DND-41 (cell line): ENCODE measurements around the gene SDR39U1.

ENCODE experiments used
- ATAC-seq: fragments of 200-7000 bp; cut with Tn5 transposase; 3 replicates; pipeline ENCODE4 v1.9.1; 2021; ENCODE audit warnings: low read depth; ENCODE audit not compliant: insufficient read depth
- DNase-seq: peaks from one replicate; pipeline ENCODE4 v3.0.0-alpha.2; 2020
- H2AFZ ChIP-seq: 2 replicates; pipeline ENCODE4 v1.6.0; 2012; ENCODE audit warnings: low read depth, low read length
- H3K27ac ChIP-seq: 2 replicates; pipeline ENCODE4 v1.5.1; 2012; ENCODE audit warnings: low read length, inconsistent platforms
- H3K27me3 ChIP-seq: fragments of 200-600 bp; sonication (generic); 2 replicates; pipeline ENCODE4 v1.6.0; 2012; ENCODE audit warnings: low read length, mild to moderate bottlenecking, inconsistent platforms; ENCODE audit not compliant: insufficient read depth, poor library complexity
- H3K36me3 ChIP-seq: 2 replicates; pipeline ENCODE4 v1.5.1; 2012; ENCODE audit warnings: low read length, inconsistent platforms; ENCODE audit not compliant: insufficient read depth
- H3K4me1 ChIP-seq: 2 replicates; pipeline ENCODE4 v1.5.1; 2012; ENCODE audit warnings: mild to moderate bottlenecking, low read length; ENCODE audit not compliant: insufficient read depth
- H3K4me2 ChIP-seq: 2 replicates; pipeline ENCODE4 v1.6.0; 2012; ENCODE audit warnings: mild to moderate bottlenecking, moderate library complexity, low read length, inconsistent platforms; ENCODE audit not compliant: insufficient read depth
- H3K4me3 ChIP-seq, 2 experiments: fragments of 200-600 bp in 1 of 2; shearing (Covaris generic) in 1 of 2; 2 replicates each; pipeline ENCODE4 v1.5.1; 2012 to 2016; ENCODE audit warnings: inconsistent platforms in 2 of 2, low read length in 2 of 2, mild to moderate bottlenecking in 2 of 2, low read depth in 1 of 2, moderate library complexity in 1 of 2
- H3K79me2 ChIP-seq: 2 replicates; pipeline ENCODE4 v1.6.0; 2012; ENCODE audit warnings: low read length, inconsistent platforms; ENCODE audit not compliant: insufficient read depth
- H3K9ac ChIP-seq: 2 replicates; pipeline ENCODE4 v1.6.0; 2012; ENCODE audit warnings: low read depth, mild to moderate bottlenecking, inconsistent platforms, low read length, moderate library complexity
- H3K9me3 ChIP-seq: 2 replicates; pipeline ENCODE4 v1.5.1; 2012; ENCODE audit warnings: low read length, moderate library complexity, mild to moderate bottlenecking, inconsistent platforms; ENCODE audit not compliant: insufficient read depth, severe bottlenecking
- H4K20me1 ChIP-seq: 2 replicates; pipeline ENCODE4 v1.6.0; 2012; ENCODE audit warnings: low read length; ENCODE audit not compliant: insufficient read depth
- EZH2 ChIP-seq: IDR thresholded peaks from 3 replicates; pipeline ENCODE4 v1.6.1; 2012; ENCODE audit warnings: borderline replicate concordance, low read depth, mild to moderate bottlenecking, moderate library complexity, low read length, inconsistent platforms; ENCODE audit not compliant: severe bottlenecking
- TF ChIP-seq, protein P1 (sequence below): IDR thresholded peaks from 2 replicates; pipeline ENCODE4 v1.5.1; 2012; ENCODE audit warnings: borderline replicate concordance, low read length, moderate library complexity, mild to moderate bottlenecking; ENCODE audit not compliant: poor library complexity, severe bottlenecking; ENCODE audit errors: extremely low read depth

SDR39U1 gene

DNA sequence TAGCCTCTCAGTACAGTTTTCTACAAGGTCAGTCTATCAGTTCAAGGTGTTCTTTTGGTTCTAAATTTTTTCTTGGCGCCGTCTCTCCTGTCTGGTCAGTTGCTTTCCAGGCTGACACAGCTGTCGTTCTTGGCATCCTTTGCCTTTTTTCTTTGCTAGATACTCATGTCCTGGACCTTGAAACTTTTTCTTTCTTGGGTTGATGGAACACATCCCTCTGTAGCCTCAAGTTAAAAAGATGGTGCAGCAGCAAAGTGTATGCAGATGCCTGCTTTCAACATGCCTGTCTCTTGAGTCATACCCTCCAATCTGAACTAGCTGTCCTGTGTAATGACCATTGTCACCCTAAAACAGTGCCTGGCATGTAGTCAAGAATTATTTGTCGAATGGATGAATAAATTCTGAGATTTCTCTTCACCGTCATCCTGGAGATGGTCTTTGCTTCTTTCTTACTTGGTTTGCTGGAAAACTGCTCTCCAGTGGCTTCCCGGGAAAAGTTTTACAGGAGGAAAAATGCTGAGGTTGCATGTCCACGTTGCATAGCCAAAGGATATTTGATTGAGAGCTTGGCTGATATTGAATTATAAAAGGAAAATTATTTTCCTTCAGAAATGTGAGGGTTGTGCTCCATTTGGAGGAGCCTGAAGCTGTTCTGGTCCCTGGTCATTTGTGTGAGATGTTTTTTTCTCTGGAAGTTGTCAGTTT, 39.1 kb downstream of the SDR39U1 start:
- Histone ChIP-seq H3K4me1 (no peaks in the 10 kb centered on the region), H3K4me2 (no peak overlapping the region), H3K4me3 (no peak overlapping the region), H4K20me1 (no peaks in the 10 kb centered on the region), H2AFZ (no peak overlapping the region), H3K27ac (no peak overlapping the region), H3K79me2 (no peaks in the 10 kb centered on the region), H3K9ac (no peak overlapping the region), H3K9me3 (no peaks in the 10 kb centered on the region), H3K27me3 (peaks cover 44% of the 10 kb centered on the region), H3K36me3 (no peaks in the 10 kb centered on the region)
- DNase-seq (no peak), ATAC-seq (no peak)
- TF ChIP-seq, protein P1, sequence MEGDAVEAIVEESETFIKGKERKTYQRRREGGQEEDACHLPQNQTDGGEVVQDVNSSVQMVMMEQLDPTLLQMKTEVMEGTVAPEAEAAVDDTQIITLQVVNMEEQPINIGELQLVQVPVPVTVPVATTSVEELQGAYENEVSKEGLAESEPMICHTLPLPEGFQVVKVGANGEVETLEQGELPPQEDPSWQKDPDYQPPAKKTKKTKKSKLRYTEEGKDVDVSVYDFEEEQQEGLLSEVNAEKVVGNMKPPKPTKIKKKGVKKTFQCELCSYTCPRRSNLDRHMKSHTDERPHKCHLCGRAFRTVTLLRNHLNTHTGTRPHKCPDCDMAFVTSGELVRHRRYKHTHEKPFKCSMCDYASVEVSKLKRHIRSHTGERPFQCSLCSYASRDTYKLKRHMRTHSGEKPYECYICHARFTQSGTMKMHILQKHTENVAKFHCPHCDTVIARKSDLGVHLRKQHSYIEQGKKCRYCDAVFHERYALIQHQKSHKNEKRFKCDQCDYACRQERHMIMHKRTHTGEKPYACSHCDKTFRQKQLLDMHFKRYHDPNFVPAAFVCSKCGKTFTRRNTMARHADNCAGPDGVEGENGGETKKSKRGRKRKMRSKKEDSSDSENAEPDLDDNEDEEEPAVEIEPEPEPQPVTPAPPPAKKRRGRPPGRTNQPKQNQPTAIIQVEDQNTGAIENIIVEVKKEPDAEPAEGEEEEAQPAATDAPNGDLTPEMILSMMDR = no peak
- TF ChIP-seq EZH2 = no peak

DNA sequence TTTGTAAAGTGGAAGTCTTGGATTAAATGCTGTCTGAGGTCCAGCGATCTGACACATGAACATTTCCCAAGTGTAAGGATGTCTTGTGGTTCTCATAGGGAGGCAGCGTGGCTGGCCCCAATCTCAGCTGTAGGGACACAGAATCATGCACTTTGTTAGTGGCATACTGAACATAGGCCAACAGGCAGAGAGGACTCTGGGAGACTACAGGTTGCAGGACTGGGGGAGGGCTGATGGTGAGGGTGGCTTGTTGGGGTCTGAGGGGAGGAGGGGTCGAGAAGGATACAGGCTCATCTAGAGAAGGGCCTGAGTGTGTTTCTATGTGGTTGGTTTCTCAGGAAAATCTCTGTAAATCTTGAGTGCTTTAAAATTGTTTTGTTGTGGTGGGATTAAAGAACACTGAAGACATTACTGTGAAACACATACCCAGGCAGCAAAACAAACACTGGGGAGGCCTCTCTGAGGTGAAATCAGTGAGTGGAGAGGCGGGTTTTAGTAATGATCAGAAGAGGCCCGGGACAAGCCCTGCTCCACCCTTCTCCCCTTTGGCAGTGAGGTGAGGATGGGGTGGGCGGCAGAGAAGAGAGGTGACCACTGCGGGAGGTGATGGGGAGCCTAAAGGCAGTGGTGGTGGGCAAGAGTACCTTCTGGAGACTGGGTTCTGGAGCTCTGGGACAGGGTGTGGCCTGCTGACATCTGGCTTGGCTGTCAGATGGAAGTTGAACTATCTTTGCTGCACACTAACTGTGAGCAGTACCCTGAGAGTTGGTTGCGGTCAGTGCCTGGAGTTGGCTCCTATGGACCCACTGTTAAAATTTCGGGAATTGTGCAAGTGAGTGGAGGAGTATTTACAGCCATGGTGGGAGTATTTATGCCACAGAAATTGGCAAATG, 40.5 kb downstream of the SDR39U1 start:
- ATAC-seq = no peak; the same call in 2 of the 3 replicates
- Histone ChIP-seq H3K27ac (no peak overlapping the region), H3K79me2 (no peaks in the 10 kb centered on the region), H3K36me3 (no peaks in the 10 kb centered on the region), H4K20me1 (no peaks in the 10 kb centered on the region), H3K4me2 (no peak overlapping the region), H3K9me3 (no peaks in the 10 kb centered on the region), H3K4me3 (no peak overlapping the region), H3K4me1 (no peaks in the 10 kb centered on the region), H3K27me3 (peaks cover 53% of the 10 kb centered on the region), H2AFZ (no peak overlapping the region), H3K9ac (no peak overlapping the region)
- DNase-seq = no peak
- TF ChIP-seq EZH2 = no peak
- TF ChIP-seq, protein P1 = no peak

DNA sequence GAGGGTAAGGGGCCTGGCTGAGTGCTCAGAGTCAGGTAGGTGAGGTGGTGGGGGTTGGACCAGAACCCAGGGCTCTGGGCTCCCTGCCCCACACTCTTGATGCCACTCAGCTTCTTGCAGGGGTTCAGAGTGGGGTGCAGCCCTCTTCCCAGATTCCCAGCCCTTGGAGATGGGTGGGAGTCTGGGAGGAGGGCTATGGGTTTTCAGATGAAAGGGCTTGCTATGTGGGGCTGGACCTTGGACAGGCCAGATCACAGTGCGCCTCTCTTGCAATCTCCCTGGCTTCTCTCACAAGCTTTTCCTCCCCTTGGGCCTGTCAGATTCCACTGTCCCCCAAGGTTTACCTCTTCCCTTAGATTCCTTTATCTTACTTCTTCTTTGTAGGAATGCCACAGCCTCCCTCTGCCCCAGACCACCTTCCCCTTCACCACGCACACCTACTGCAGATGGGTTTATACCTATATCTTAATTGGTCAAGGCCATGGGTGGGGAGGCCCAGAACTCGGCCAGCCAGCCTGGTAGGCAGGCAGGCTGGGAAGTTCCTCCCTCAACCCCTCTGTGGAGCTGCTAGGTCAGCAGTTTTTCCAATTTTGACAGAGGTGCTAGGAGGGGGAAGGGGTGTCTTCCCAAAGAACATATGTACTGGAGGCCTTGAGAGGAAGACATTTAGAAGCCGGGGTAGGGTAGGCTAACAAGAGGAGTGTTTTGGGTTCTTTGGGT, 42.4 kb downstream of the SDR39U1 start:
- no peaks in the 10 kb centered on the region for H3K9me3 ChIP-seq
- H3K27ac ChIP-seq = no peak overlapping the region
- no peaks in the 10 kb centered on the region for H3K79me2 ChIP-seq
- H3K4me1 ChIP-seq = no peaks in the 10 kb centered on the region
- no peak overlapping the region for H3K4me3 ChIP-seq
- no peak overlapping the region for H3K4me2 ChIP-seq
- no peak overlapping the region for H3K9ac ChIP-seq
- TF ChIP-seq EZH2 = no peak
- TF ChIP-seq, protein P1 = no peak
- no peak for ATAC-seq
- no peak for DNase-seq
- peaks cover 64% of the 10 kb centered on the region for H3K27me3 ChIP-seq
- H2AFZ ChIP-seq = no peak overlapping the region
- H3K36me3 ChIP-seq = no peaks in the 10 kb centered on the region
- no peaks in the 10 kb centered on the region for H4K20me1 ChIP-seq
